Fibroblast of lung (primary cell): Measurements from ENCODE around the gene SMG6.

Experiments used
- EZH2 ChIP-seq: IDR thresholded peaks from 2 replicates; pipeline ENCODE4 v1.5.1; 2012; ENCODE audit warnings: low read length, control low read depth, mild to moderate bottlenecking; ENCODE audit errors: missing control alignments
- TF ChIP-seq, protein P1 (sequence below), 2 donors: IDR thresholded peaks in 1 of 2; conservative IDR thresholded peaks in 1 of 2; 1 replicate in 1 of 2; 2 replicates in 1 of 2; pipeline ENCODE4 v1.5.1; 2011 to 2012; ENCODE audit warnings: low read length in 2 of 2, control low read depth in 1 of 2, inconsistent platforms in 1 of 2, low read depth in 1 of 2, mild to moderate bottlenecking in 1 of 2

DNA sequence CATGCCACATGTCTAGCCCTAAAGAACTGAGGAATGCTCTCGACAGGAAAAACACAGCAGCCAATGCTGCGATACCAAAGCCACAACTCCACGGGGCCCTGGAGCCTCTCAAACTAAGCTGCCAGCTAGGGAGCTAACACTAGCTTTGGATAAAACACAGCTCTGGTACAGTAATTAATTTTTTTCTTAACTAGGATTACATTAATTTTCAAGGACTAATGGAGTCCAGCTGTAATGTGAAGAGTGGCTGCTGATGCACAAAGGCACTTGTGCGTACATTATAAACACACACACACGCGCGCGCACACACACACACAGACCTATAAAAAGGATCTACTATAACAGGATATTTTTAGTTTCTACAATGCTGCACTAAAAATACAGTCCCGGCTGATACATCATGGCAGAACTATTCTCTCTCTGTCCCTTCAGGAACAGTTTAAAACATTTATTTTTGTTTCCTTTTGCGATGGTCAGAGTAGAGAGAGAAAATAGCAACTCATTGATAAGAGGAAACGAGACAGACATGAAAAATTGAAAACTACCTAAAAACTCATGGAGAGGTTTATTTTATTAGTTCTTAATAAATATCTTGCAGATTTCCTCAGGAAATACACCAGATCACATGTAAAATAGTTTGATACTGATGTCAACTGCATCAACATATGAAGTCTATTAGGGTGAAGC, 88.5 kb downstream of the SMG6 start:
- TF ChIP-seq, protein P1, sequence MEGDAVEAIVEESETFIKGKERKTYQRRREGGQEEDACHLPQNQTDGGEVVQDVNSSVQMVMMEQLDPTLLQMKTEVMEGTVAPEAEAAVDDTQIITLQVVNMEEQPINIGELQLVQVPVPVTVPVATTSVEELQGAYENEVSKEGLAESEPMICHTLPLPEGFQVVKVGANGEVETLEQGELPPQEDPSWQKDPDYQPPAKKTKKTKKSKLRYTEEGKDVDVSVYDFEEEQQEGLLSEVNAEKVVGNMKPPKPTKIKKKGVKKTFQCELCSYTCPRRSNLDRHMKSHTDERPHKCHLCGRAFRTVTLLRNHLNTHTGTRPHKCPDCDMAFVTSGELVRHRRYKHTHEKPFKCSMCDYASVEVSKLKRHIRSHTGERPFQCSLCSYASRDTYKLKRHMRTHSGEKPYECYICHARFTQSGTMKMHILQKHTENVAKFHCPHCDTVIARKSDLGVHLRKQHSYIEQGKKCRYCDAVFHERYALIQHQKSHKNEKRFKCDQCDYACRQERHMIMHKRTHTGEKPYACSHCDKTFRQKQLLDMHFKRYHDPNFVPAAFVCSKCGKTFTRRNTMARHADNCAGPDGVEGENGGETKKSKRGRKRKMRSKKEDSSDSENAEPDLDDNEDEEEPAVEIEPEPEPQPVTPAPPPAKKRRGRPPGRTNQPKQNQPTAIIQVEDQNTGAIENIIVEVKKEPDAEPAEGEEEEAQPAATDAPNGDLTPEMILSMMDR (conservative IDR thresholded peaks at IDR 0.05 in 1 of 2, IDR thresholded peaks at IDR 0.05 in 1 of 2; ENCODE audit: low read depth in 1 of 2, low read length in 2 of 2) = no peak
- TF ChIP-seq EZH2 = no peak
